ENCODE results near the gene ANP32E.

DNA sequence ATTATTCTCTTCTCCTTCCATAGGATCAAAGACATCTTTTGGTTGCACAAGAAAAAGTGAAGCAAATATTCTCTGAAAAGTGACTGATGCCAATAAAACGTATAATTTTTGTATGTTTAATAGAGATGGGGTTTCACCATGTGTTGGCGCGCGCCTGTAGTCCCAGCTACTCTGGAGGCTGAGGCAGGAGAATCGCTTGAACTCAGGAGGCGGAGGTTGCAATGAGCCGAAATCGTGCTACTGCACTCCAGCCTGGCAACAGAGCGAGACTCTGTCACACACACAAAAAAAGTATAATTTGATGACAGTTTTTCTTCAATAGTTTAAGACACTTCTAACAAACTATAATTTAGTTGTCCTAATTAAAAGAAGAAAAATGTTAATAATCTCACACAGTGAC, 23.8 kb downstream of the ANP32E start:
- TF ChIP-seq EZH2 (IDR thresholded peaks at IDR 0.05; ENCODE audit: insufficient read depth, poor library complexity, severe bottlenecking) = no peak
- TF ChIP-seq EZH2phosphoT487 (IDR thresholded peaks at IDR 0.05; ENCODE audit: insufficient read depth, low read depth) = no peak
